Right lobe of liver (tissue), 4 donors: ENCODE measurements around the gene CASQ2.

Source experiments
- CTCF ChIP-seq, 4 donors: fragments of 200-600 bp in 3 of 4; fragments of 450-650 bp in 1 of 4; IDR thresholded peaks; one replicate each; pipeline versions ENCODE4 v1.5.1 to v1.8.0; 2016 to 2022; ENCODE audit warnings: antibody characterized with exemption in 4 of 4, mild to moderate bottlenecking in 2 of 4
- POLR2A ChIP-seq: fragments of 450-650 bp; IDR thresholded peaks from one replicate; pipeline ENCODE4 v1.6.1; 2017; ENCODE audit warnings: antibody characterized with exemption, mild to moderate bottlenecking
- donor health status: DM: no; HTN: no; CAD: no.
- donor health status: DM: no; HTN: no; CAD: no.
- donor health status: DM: no; HTN: yes; CAD: no.

DNA sequence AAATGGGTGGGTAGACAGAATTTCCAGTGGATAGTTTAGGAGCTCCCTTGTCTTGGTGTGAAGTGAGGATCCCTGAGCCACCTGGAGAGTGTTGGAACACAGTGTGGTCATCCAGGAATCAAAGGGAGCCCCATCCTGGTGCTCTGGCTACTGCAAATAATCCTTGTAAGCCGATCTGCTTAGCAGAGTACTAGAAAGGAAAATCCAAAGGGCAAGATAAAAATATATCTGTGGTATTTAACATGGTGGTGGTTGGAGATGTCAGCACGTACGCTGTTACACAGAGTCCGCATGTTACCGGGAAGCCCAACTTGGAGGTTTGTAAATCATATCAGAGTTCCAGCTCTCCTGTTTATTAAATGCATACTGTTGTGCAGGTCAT, 87.8 kb downstream of the CASQ2 start:
- TF ChIP-seq CTCF (IDR thresholded peaks at IDR 0.05) (no peak), POLR2A (no peak)
